ENCODE data around the gene SEC22C. TPM values are rescaled to one million over a fixed set of nuclear protein-coding genes. Genes with fewer than 3 reads are reported as not detected.
A peak's percentile ranks its signal among the peaks of the same experiment; 100 is the strongest.

SEC22C gene
- total RNA-seq, 4 donors from 2014 or later = 22.4 to 44.4 (median 28.5) TPM

GRCh38 chr3:42515976-42516375 lies 65.8 kb downstream of the SEC22C start:
- Histone ChIP-seq H3K27me3 (no peaks in the 10 kb centered on the region), H3K27ac (peak overlapping the region; percentile 91), H3K4me1 (peaks cover 74% of the 10 kb centered on the region), H3K4me3 (no peak overlapping the region), H3K9me3 (no peaks in the 10 kb centered on the region), H3K36me3 (no peaks in the 10 kb centered on the region)
- WGBS = 44% methylated on average over 2 of the region's 2 CpGs
- TF ChIP-seq, protein P1, sequence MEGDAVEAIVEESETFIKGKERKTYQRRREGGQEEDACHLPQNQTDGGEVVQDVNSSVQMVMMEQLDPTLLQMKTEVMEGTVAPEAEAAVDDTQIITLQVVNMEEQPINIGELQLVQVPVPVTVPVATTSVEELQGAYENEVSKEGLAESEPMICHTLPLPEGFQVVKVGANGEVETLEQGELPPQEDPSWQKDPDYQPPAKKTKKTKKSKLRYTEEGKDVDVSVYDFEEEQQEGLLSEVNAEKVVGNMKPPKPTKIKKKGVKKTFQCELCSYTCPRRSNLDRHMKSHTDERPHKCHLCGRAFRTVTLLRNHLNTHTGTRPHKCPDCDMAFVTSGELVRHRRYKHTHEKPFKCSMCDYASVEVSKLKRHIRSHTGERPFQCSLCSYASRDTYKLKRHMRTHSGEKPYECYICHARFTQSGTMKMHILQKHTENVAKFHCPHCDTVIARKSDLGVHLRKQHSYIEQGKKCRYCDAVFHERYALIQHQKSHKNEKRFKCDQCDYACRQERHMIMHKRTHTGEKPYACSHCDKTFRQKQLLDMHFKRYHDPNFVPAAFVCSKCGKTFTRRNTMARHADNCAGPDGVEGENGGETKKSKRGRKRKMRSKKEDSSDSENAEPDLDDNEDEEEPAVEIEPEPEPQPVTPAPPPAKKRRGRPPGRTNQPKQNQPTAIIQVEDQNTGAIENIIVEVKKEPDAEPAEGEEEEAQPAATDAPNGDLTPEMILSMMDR (IDR thresholded peaks at IDR 0.05) = no peak
- TF ChIP-seq POLR2A (IDR thresholded peaks at IDR 0.05) (no peak), POLR2AphosphoS5 (IDR thresholded peaks at IDR 0.05) (peak in 1 of 3 donors; percentile 6)
- no peak for DNase-seq (ENCODE audit: low spot score in 2 of 2)

GRCh38 chr3:42515391-42515916 lies 66.3 kb downstream of the SEC22C start:
- peaks cover 72% of the 10 kb centered on the region for H3K4me1 ChIP-seq

DNA sequence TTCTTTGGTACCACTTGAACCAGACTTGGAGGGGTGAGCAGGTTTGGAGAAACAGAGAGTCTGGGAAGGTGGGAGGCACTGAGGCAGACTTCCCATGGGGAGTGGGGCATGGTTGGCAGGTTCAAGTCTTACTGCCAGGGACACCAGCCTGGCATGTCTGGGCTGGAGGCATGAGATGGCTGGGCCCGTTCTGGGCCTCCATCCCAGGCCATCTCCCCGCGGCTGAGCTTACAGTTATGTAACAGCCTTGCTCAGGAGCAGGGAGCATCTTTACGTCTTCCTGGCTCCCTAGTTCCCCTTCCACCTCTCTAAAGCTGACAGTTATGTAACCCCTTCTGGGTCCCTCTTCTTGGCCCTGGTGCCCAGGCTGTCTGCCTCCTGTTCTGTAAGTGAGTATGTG lies 66.9 kb downstream of the SEC22C start:
- peaks cover 69% of the 10 kb centered on the region for H3K4me1 ChIP-seq
- H3K27me3 ChIP-seq = no peaks in the 10 kb centered on the region
- H3K9me3 ChIP-seq = no peaks in the 10 kb centered on the region
- H3K36me3 ChIP-seq = no peaks in the 10 kb centered on the region
- 45% methylated on average over 4 of the region's 4 CpGs for WGBS
- H3K4me3 ChIP-seq = no peak overlapping the region
- TF ChIP-seq POLR2A (IDR thresholded peaks at IDR 0.05) (no peak), POLR2AphosphoS5 (IDR thresholded peaks at IDR 0.05) (no peak), EP300 (IDR thresholded peaks at IDR 0.05) (no peak)
- TF ChIP-seq, protein P1 (IDR thresholded peaks at IDR 0.05) = no peak
- no peak for DNase-seq (ENCODE audit: low spot score in 2 of 2)
- H3K27ac ChIP-seq = peak overlapping the region; percentile 91

More at GRCh38 chr3:42515391-42515916, 66.3 kb downstream of the SEC22C start:
- Histone ChIP-seq H3K36me3 (no peaks in the 10 kb centered on the region), H3K9me3 (no peaks in the 10 kb centered on the region), H3K27me3 (no peaks in the 10 kb centered on the region), H3K4me3 (no peak overlapping the region), H3K27ac (peak overlapping the region; percentile 91)
- TF ChIP-seq EP300 (IDR thresholded peaks at IDR 0.05) (no peak), POLR2AphosphoS5 (IDR thresholded peaks at IDR 0.05) (peak in 2 of 3 donors; percentile 34 to 81), POLR2A (IDR thresholded peaks at IDR 0.05) (no peak)
- TF ChIP-seq, protein P1 (IDR thresholded peaks at IDR 0.05) = no peak
- peak; percentile 83 to 87 for DNase-seq (ENCODE audit: low spot score in 2 of 2)
- 55% methylated on average over 5 of the region's 12 CpGs for WGBS

DNA sequence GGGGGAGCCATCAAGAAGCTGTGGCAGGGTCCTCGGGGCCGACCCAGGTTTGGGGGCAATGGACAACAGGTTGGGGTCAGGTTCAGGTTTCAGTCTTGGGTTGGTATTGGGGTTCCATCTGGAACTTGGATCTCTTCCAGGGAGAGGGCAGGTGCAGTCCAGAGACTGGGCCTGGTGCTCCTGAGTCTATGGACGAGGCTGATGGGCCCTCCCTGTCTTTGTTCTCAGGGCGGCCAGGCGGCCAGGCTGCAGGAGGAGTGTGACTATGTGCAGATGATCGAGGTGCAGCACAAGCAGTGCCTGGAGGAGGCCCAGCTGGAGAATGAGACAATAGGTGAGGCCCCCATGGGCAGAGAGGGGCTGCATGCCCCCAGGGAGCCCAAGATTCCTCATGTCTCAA lies 68.2 kb downstream of the SEC22C start:
- peaks cover 61% of the 10 kb centered on the region for H3K4me1 ChIP-seq
- DNase-seq (ENCODE audit: low spot score in 2 of 2) = no peak
- no peaks in the 10 kb centered on the region for H3K36me3 ChIP-seq
- no peak overlapping the region for H3K27ac ChIP-seq
- H3K27me3 ChIP-seq = no peaks in the 10 kb centered on the region
- no peak overlapping the region for H3K4me3 ChIP-seq
- TF ChIP-seq EP300 (IDR thresholded peaks at IDR 0.05) = no peak
- H3K9me3 ChIP-seq = no peaks in the 10 kb centered on the region
- WGBS = 86% methylated on average over 6 of the region's 6 CpGs

DNA sequence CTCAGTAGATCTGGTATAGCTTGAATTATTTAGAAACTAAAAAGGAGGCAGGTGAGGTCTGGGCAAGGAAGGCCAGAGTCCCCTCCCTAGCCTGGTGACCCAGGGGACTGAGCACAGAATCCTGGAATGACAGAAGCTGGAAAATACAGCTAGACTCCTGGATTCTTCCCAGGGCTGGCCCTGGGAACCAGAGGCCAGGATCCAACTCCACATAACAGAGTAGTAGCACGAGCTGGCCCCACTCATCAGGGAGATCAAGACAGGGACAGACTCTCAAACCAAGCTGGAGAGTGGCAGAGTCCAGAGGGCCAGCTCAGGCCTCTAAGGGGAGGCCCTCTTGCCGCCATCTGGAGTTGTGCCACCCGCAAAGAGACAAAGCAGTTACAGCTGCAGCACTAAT lies 68.6 kb downstream of the SEC22C start:
- Histone ChIP-seq H3K9me3 (no peaks in the 10 kb centered on the region), H3K36me3 (no peaks in the 10 kb centered on the region), H3K27me3 (no peaks in the 10 kb centered on the region), H3K4me1 (peaks cover 63% of the 10 kb centered on the region), H3K4me3 (no peak overlapping the region), H3K27ac (no peak overlapping the region)
- DNase-seq (ENCODE audit: low spot score in 2 of 2) = no peak
- TF ChIP-seq POLR2AphosphoS5 (IDR thresholded peaks at IDR 0.05) = no peak
- TF ChIP-seq, protein P1 (IDR thresholded peaks at IDR 0.05) = no peak
- TF ChIP-seq EP300 (IDR thresholded peaks at IDR 0.05) = no peak
- TF ChIP-seq POLR2A (IDR thresholded peaks at IDR 0.05) = no peak
- WGBS = 57% methylated on average over 2 of the region's 3 CpGs

- no peak for TF ChIP-seq EP300 (IDR thresholded peaks at IDR 0.05)
- TF ChIP-seq POLR2AphosphoS5 (IDR thresholded peaks at IDR 0.05) = no peak
- no peak for TF ChIP-seq POLR2A (IDR thresholded peaks at IDR 0.05)
- TF ChIP-seq, protein P1 (IDR thresholded peaks at IDR 0.05) = no peak
- Histone ChIP-seq H3K27ac (no peak overlapping the region), H3K4me3 (no peak overlapping the region), H3K9me3 (no peaks in the 10 kb centered on the region), H3K4me1 (peaks cover 59% of the 10 kb centered on the region), H3K27me3 (no peaks in the 10 kb centered on the region), H3K36me3 (no peaks in the 10 kb centered on the region)
- 93% methylated on average over 2 of the region's 2 CpGs for WGBS
- DNase-seq (ENCODE audit: low spot score in 2 of 2) = no peak
Measured at GRCh38 chr3:42511736-42512135, 70.0 kb downstream of the SEC22C start.

Data from suprapubic skin (tissue), 4 donors.